ENCODE results near the gene DPF3. TPM values are rescaled to one million over a fixed set of nuclear protein-coding genes. Genes with fewer than 3 reads are reported as not detected.

Gene DPF3
- total RNA-seq, 1 experiment from 2014 or later = not detected

DNA sequence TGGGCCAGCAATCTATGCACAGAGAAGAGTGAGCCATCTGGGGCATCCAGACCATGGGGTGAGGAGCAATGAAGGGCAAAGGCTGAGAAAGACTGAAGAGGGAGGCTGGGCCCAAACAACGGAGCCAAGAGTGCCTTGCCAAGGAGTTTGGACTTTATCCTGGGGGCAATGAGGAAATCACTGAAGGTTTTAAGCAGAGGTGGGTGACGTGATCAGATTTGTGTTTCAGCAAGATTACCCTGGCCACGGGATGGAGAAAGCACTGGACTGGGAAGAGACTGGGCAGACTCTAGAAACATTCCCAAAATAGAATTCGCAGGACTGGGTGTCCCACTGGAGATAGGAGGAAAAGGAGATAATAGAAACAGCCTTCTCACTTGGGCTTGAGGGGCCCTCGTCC, 65.3 kb downstream of the DPF3 start:
- Histone ChIP-seq H3K27ac (ENCODE audit: low read length) (no peak overlapping the region), H3K4me1 (ENCODE audit: control insufficient read depth, insufficient read depth, low read length) (no peaks in the 10 kb centered on the region), H3K4me3 (ENCODE audit: low read depth in 2 of 2, low read length in 2 of 2) (no peak overlapping the region), H3K9me3 (ENCODE audit: control insufficient read depth, insufficient read depth, low read depth, low read length) (no peaks in the 10 kb centered on the region), H3K27me3 (ENCODE audit: control insufficient read depth, insufficient read depth, low read length) (peaks cover 5% of the 10 kb centered on the region), H3K36me3 (ENCODE audit: control insufficient read depth, insufficient read depth, low read length) (no peaks in the 10 kb centered on the region)
- intact Hi-C loops (cut with micrococcal nuclease; ENCODE audit: unreplicated experiment) = no loop called here
- no TSS peak for BruUV-seq (replicated peaks)
- ChIA-PET POLR2A (no interaction called here), CTCF (no interaction called here)
- ATAC-seq (no peak), DNase-seq (ENCODE audit: low read depth, low spot score) (no peak)
- in situ Hi-C loops (cut with HindIII; ENCODE audit: low pct_unique_long_range_greater_than_20kb, low sequenced_read_pairs) = no loop called here
- TF ChIP-seq SIN3A (IDR thresholded peaks at IDR 0.05; ENCODE audit: borderline replicate concordance, insufficient read depth, low read depth, low read length) (no peak), POLR2AphosphoS5 (IDR thresholded peaks at IDR 0.05; ENCODE audit: low read depth, low read length) (no peak), TCF7L2 (IDR thresholded peaks at IDR 0.05; ENCODE audit: low read depth, low read length) (no peak)
- TF ChIP-seq, protein P1, sequence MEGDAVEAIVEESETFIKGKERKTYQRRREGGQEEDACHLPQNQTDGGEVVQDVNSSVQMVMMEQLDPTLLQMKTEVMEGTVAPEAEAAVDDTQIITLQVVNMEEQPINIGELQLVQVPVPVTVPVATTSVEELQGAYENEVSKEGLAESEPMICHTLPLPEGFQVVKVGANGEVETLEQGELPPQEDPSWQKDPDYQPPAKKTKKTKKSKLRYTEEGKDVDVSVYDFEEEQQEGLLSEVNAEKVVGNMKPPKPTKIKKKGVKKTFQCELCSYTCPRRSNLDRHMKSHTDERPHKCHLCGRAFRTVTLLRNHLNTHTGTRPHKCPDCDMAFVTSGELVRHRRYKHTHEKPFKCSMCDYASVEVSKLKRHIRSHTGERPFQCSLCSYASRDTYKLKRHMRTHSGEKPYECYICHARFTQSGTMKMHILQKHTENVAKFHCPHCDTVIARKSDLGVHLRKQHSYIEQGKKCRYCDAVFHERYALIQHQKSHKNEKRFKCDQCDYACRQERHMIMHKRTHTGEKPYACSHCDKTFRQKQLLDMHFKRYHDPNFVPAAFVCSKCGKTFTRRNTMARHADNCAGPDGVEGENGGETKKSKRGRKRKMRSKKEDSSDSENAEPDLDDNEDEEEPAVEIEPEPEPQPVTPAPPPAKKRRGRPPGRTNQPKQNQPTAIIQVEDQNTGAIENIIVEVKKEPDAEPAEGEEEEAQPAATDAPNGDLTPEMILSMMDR (IDR thresholded peaks at IDR 0.05) = no peak
- TF ChIP-seq, protein P2, sequence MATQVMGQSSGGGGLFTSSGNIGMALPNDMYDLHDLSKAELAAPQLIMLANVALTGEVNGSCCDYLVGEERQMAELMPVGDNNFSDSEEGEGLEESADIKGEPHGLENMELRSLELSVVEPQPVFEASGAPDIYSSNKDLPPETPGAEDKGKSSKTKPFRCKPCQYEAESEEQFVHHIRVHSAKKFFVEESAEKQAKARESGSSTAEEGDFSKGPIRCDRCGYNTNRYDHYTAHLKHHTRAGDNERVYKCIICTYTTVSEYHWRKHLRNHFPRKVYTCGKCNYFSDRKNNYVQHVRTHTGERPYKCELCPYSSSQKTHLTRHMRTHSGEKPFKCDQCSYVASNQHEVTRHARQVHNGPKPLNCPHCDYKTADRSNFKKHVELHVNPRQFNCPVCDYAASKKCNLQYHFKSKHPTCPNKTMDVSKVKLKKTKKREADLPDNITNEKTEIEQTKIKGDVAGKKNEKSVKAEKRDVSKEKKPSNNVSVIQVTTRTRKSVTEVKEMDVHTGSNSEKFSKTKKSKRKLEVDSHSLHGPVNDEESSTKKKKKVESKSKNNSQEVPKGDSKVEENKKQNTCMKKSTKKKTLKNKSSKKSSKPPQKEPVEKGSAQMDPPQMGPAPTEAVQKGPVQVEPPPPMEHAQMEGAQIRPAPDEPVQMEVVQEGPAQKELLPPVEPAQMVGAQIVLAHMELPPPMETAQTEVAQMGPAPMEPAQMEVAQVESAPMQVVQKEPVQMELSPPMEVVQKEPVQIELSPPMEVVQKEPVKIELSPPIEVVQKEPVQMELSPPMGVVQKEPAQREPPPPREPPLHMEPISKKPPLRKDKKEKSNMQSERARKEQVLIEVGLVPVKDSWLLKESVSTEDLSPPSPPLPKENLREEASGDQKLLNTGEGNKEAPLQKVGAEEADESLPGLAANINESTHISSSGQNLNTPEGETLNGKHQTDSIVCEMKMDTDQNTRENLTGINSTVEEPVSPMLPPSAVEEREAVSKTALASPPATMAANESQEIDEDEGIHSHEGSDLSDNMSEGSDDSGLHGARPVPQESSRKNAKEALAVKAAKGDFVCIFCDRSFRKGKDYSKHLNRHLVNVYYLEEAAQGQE (IDR thresholded peaks at IDR 0.05; ENCODE audit: insufficient read depth in 1 of 2, low read depth in 2 of 2, low read length in 1 of 2) = no peak

DNA sequence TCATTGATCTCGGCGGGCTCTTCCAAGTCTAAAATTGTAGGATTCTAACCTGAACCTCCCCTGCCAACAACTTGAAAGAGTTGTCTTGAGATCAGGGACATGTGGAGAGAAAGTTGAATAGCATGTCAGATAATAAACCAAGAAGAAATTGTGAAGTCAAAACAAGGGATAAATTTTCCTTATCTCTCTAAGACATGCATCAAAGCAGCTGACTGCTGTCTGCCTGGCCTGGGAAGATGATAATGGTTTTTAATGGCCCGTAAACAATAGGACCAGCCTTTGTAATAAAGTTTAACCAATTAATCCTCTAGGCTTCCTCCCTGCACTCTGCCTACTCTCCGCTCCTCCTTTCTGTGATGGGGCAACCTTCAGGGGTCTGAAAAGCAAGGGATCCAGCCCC, 67.9 kb downstream of the DPF3 start:
- BruUV-seq (replicated peaks) = no TSS peak
- Histone ChIP-seq H3K27ac (ENCODE audit: low read length) (no peak overlapping the region), H3K36me3 (ENCODE audit: control insufficient read depth, insufficient read depth, low read length) (no peaks in the 10 kb centered on the region), H3K9me3 (ENCODE audit: control insufficient read depth, insufficient read depth, low read depth, low read length) (no peaks in the 10 kb centered on the region), H3K27me3 (ENCODE audit: control insufficient read depth, insufficient read depth, low read length) (no peaks in the 10 kb centered on the region), H3K4me3 (ENCODE audit: low read depth in 2 of 2, low read length in 2 of 2) (no peak overlapping the region), H3K4me1 (ENCODE audit: control insufficient read depth, insufficient read depth, low read length) (no peaks in the 10 kb centered on the region)
- ChIA-PET POLR2A (no interaction called here), CTCF (interaction anchor here (0.5 kb wide), 1 partner anchor 54 kb away, joined by 4 read pairs; no protein-coding TSS in a partner anchor)
- in situ Hi-C loops (cut with HindIII; ENCODE audit: low pct_unique_long_range_greater_than_20kb, low sequenced_read_pairs) = no loop called here
- intact Hi-C loops (cut with micrococcal nuclease; ENCODE audit: unreplicated experiment) = no loop called here
- DNase-seq (ENCODE audit: low read depth, low spot score) = no peak
- TF ChIP-seq TCF7L2 (IDR thresholded peaks at IDR 0.05; ENCODE audit: low read depth, low read length) (no peak), POLR2AphosphoS5 (IDR thresholded peaks at IDR 0.05; ENCODE audit: low read depth, low read length) (no peak), SIN3A (IDR thresholded peaks at IDR 0.05; ENCODE audit: borderline replicate concordance, insufficient read depth, low read depth, low read length) (no peak)
- TF ChIP-seq, protein P2 (IDR thresholded peaks at IDR 0.05; ENCODE audit: insufficient read depth in 1 of 2, low read depth in 2 of 2, low read length in 1 of 2) = no peak
- TF ChIP-seq, protein P1 (IDR thresholded peaks at IDR 0.05) = no peak
- ATAC-seq = no peak
